Right renal pelvis (tissue), 4 donors: Measurements from ENCODE around the gene CASP7. TPM values are rescaled to one million over a fixed set of nuclear protein-coding genes. Genes with fewer than 3 reads are reported as not detected.
A peak's percentile ranks its signal among the peaks of the same experiment; 100 is the strongest.
"Not testable (repeated sequence)": the region's sequence is repeated elsewhere in the genome, so short reads cannot be mapped to it uniquely, and the experiment has no call there.

Experiments used
- DNase-seq, 4 donors: peaks; one replicate each; pipeline ENCODE4 v3.0.0-alpha.2; 2013; ENCODE audit warnings: low read depth in 4 of 4, low spot score in 3 of 4, missing footprints in 1 of 4
- polyA plus RNA-seq, 4 donors: library from polyadenylated mRNA; unstranded; fragments of 120-200 nt; gene quantifications; one replicate each; pipeline ENCODE4 v1.2.1, GENCODE V29; 2013; ENCODE audit not compliant: insufficient read length in 4 of 4

Gene CASP7
- polyA plus RNA-seq = 10 to 100 TPM; 28.2 to 33.8 (median 30.4) TPM

GRCh38 chr10:113679463-113680189, at the start of gene CASP7:
Gene CASP7, plus strand, starts transcription at chr10:113679912. Its CDS starts 17,582 bp downstream, at chr10:113697494.
- DNase-seq = peak; percentile 66 to 81 (median 73)

GRCh38 chr10:113630929-113631533, 48.7 kb upstream of the CASP7 start:
- DNase-seq = no peak

- DNase-seq = peak in 1 of 4 donors; percentile 20
Observed at GRCh38 chr10:113631684-113632367, 47.9 kb upstream of the CASP7 start.

- DNase-seq = no peak
Observed at GRCh38 chr10:113639966-113640365, 39.7 kb upstream of the CASP7 start.

GRCh38 chr10:113641702-113642101, 38.0 kb upstream of the CASP7 start:
- DNase-seq = no peak

- DNase-seq = no peak
Observed at GRCh38 chr10:113643183-113643582, 36.5 kb upstream of the CASP7 start.

- no peak for DNase-seq
Observed at GRCh38 chr10:113644185-113645120, 35.3 kb upstream of the CASP7 start.

GRCh38 chr10:113646336-113647201, 33.1 kb upstream of the CASP7 start:
- DNase-seq = no peak

DNA sequence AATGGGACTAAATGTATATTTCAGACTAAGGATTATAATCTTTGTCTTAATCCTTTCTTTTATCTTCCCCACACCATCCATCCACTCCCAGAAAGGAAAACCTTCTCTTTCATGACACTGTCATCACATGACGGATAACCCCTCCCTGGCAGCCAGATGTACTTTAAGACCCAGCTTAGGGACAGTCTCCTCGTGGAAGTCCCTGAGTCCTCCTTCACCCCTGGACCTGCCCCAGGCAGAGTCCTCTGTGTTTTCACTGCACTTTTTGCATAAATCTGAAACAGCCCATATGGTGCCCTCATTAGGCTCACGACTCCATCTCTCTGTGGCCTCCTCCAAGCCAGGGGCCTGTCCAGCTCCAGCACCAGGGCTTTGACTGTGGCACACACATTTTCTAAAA, 31.9 kb upstream of the CASP7 start:
- DNase-seq = no peak

- DNase-seq = no peak
Observed at GRCh38 chr10:113648478-113648877, 31.2 kb upstream of the CASP7 start.

DNA sequence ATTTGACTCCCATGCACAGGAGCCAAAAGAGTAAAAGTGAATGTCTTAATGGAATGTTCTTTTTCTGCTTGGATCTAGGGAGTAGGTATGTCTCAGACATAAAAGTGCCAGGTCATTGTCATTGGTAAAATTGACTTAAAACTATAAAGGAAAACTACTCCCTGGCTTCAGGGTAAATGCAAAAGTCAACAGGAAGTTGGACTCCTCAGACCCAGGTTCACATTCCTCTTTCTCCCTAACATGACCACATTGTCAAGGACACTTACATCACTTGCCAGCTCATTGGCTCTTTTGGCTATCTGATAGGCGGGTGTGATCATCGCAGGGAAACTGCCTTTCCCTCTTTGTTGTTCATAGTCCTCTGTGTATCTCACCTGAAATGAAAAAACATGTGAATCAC, 29.5 kb upstream of the CASP7 start:
- DNase-seq = no peak

DNA sequence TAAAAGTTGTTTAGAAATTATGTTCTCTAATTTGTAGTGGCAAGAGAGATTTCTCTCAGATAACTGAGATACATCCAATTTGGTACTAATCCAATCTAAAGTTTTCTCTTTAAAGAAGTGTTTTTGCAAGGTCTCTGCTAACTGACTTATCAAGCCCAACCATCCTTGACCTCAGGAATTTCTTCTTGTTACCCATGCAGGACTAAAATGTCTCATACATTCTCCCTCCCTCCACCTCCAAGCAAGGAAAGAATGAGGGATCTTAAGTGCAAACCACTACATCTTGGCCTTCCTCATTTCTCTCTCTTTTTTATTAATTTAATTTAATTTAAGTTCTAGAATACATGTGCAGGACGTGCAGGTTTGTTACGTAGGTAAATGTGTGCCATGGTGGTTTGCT, 28.7 kb upstream of the CASP7 start:
- no peak for DNase-seq

GRCh38 chr10:113651898-113652297, 27.8 kb upstream of the CASP7 start:
- no peak for DNase-seq

DNA sequence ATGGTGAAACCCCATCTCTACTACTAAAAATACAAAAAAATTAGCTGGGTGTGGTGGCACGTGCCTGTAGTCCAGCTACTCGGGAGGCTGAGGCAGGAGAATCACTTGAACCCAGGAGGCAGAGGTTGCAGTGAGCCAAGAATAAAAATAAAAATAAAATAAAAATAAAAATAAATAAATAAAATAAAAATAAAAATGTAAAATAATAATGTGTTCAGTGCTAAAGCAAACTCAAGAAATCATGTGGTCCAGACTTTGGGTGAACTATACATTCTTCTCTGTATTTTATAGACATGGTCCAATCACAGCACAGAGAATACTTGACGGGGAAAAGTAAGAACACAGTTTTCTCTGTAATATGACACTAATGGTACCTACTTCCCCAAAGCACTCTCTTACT, 27.3 kb upstream of the CASP7 start:
- not testable (repeated sequence) for DNase-seq

DNA sequence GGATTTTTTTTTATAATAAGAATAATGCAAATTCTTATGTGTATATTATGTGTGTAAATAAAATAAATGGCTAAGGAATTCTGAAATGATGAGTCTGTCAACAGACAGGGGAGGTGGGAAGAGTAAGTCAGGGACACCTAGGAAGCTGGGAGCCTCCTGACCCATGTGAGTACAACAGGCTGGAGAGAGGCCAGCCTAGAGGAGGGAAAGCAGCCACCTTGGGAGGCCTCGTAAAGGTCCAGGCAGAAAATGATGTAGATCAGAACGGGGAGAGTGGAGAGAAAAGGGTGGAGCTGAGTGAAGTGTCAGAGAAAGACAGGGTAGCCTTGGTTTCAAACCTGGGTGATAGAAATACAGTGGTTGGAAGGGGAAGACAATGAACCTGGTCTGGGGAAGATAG, 22.8 kb upstream of the CASP7 start:
- DNase-seq = no peak

DNA sequence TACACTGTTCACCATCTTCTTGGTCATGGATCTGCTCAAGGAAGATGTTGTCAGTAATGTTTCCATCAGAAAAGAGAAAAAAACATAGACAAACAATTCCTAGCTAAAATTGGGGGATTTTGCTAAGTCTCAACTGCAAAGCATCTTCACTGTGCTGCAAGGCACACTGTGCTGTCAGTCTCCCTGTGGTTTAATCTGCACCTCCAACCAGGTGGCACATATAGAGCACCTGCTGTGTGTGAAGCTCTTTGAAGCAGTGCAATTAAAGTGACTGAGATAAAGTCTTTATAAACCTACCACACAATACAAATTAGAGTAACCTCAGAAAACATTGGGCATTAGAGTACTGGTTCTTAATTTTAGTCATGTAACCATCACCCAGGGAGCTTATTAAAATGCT, 22.2 kb upstream of the CASP7 start:
- DNase-seq = no peak

DNA sequence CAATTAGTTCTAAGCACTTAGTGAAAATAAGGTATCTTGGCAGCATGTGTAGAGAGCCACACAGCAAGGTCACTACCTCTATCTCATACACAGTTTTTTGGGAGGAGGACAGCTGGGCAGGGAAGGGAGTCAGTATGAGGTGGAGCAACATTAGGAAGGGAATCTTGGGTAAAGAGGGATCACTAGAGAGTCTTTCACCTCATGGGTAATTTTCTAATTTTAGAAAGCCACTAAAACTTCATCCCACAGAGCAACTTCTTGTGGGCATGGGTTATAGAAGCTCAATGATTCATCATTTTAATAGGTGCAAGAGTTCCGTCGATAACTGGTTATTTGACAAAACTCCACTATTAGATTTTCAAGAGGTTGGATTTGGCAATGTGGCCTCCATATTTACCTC, 18.4 kb upstream of the CASP7 start:
- no peak for DNase-seq

GRCh38 chr10:113663142-113663541, 16.6 kb upstream of the CASP7 start:
- no peak for DNase-seq

DNA sequence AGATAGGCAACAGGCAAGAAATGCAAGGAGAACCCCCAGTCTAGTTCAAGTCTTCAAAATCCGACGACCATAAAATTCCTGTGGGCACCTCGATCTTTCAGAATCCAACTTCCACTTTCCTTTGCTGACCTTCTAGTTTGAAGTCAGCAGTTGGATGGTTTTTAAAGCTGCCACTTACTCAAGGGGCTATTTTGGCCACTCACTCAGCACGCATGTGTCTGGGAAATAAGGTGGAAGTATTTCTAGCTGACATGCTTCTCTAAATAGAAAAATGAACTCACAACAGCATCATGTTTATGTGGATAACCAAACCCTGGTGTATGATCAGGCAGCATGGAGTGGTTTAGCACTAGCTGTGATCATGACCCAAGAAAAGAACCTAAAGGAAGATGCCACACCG, 15.8 kb upstream of the CASP7 start, which contains the start of gene NRAP:
Gene NRAP (minus strand): TSS at position 134 of the 400 bp plus-strand sequence. CDS start 159 bp downstream, outside the sequence.
- no peak for DNase-seq

DNA sequence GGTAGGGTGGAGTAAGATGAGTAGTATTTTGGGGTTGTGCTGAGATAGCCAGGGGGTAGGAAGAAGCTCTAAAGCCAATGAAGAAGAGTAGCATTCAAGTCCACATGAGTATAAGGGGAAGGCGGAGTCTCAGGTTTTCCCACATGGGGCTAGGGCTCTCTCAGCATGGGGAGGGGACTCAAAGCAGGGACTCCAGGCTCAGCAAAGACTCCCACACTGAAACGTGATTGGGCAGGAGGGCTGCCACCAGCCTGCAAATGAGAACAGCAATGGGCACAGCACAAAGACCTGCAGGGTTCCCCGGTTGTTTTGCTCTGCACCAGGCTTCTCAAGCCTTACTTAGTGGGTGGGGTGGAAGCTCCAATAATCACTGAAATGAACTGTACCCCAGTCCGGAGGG, 14.4 kb upstream of the CASP7 start:
- no peak for DNase-seq
